ENCODE data around the gene ITPR1.

The ITPR1 gene

GRCh38 chr3:4849739-4850138 lies 356.6 kb downstream of the ITPR1 start:
- Mint-ChIP-seq H3K9me3 (no peaks in the 10 kb centered on the region), H3K27ac (peak overlapping the region; percentile 99), H3K36me3 (ENCODE audit: low read depth) (peaks cover 37% of the 10 kb centered on the region), H3K4me3 (peak overlapping the region; percentile 69), H3K27me3 (no peaks in the 10 kb centered on the region), H3K4me1 (ENCODE audit: low read depth) (peaks cover 96% of the 10 kb centered on the region)

GRCh38 chr3:4850211-4850927 lies 357.2 kb downstream of the ITPR1 start:
- Mint-ChIP-seq H3K9me3 (peaks cover 4% of the 10 kb centered on the region), H3K36me3 (ENCODE audit: low read depth) (peaks cover 38% of the 10 kb centered on the region), H3K4me1 (ENCODE audit: low read depth) (peaks cover 96% of the 10 kb centered on the region), H3K27me3 (no peaks in the 10 kb centered on the region), H3K27ac (peak overlapping the region; percentile 99), H3K4me3 (peak overlapping the region; percentile 69)

DNA sequence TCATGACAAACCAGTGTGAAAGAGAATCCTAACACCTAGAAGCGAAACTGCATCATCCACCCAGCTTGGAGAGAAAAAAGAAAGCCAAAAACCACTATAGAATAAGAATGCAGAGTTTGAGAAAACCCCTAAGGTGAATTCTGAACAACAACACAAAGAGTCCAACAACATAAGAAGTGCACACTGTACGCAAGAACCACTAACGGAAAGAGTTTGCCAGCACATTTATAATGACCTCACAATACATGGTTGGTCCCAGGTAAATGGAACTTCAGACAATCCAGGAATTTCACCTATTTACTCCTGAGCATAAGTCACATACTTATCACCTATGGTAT lies 357.7 kb downstream of the ITPR1 start:
- H3K36me3 Mint-ChIP-seq (ENCODE audit: low read depth), result peaks cover 42% of the 10 kb centered on the region
- peak overlapping the region; percentile 69 for H3K4me3 Mint-ChIP-seq
- peaks cover 96% of the 10 kb centered on the region for H3K4me1 Mint-ChIP-seq (ENCODE audit: low read depth)
- H3K9me3 Mint-ChIP-seq, result peaks cover 4% of the 10 kb centered on the region
- H3K27ac Mint-ChIP-seq, result peak overlapping the region; percentile 99
- no peaks in the 10 kb centered on the region for H3K27me3 Mint-ChIP-seq

DNA sequence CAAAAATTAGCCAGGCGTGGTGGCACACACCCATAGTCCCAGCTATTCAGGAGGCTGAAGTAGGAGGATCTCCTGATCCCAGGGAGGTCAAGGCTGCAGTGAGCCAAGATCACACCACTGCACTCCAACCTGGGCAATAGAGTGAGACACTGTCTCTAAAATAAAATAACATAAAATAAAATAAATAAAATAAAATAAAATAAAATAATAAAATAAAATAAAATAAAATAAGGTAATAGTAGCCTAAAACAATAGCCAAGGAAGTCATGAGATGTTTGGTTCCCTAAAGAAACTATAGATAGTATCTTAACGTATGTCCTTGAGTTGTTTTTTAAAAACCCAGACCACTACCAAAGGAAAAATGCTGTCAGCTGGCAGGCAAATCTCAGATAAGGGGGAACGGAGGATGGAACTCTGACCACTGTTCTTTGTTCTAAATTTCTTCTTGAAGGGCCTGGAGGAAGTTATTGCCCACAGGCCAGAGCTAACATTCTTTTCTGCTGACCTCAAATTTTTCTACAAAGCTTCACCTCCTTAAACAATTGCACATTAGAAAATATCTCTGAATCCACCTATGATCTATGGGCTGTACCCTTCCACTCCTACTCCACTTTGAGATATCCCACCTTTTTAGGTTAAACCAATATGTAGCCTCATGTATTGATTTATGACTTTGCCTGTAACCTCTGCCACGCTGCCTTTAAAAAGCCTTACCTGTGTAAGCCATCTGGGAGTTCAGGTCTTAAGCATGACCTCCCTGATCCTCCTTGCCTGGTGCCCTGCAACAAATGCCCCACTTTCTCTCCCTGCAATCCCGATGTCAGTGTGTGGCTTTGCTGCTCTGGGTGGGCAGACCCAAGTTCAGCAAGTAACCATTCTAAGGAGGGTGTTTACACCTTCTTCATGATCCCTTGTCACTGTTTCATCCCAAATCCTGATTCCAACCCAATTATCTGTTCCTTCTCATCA lies 359.9 kb downstream of the ITPR1 start:
- peak overlapping the region; percentile 37 for H3K4me3 Mint-ChIP-seq
- H3K36me3 Mint-ChIP-seq (ENCODE audit: low read depth), result peaks cover 32% of the 10 kb centered on the region
- H3K4me1 Mint-ChIP-seq (ENCODE audit: low read depth), result peaks cover 88% of the 10 kb centered on the region

GRCh38 chr3:4853749-4854140 lies 360.6 kb downstream of the ITPR1 start:
- Mint-ChIP-seq H3K9me3 (peaks cover 4% of the 10 kb centered on the region), H3K4me1 (ENCODE audit: low read depth) (peaks cover 82% of the 10 kb centered on the region), H3K27me3 (no peaks in the 10 kb centered on the region), H3K4me3 (peak overlapping the region; percentile 37), H3K36me3 (ENCODE audit: low read depth) (peaks cover 31% of the 10 kb centered on the region), H3K27ac (peak overlapping the region; percentile 90)

More for the DNA sequence above, 359.9 kb downstream of the ITPR1 start:
- Mint-ChIP-seq H3K27ac (peak overlapping the region; percentile 99), H3K9me3 (peaks cover 4% of the 10 kb centered on the region), H3K27me3 (no peaks in the 10 kb centered on the region)

- H3K4me1 Mint-ChIP-seq (ENCODE audit: low read depth), result peaks cover 62% of the 10 kb centered on the region
- no peak overlapping the region for H3K4me3 Mint-ChIP-seq
- H3K36me3 Mint-ChIP-seq (ENCODE audit: low read depth), result peaks cover 35% of the 10 kb centered on the region
- no peaks in the 10 kb centered on the region for H3K27me3 Mint-ChIP-seq
- H3K9me3 Mint-ChIP-seq, result peaks cover 8% of the 10 kb centered on the region
- peak overlapping the region; percentile 82 for H3K27ac Mint-ChIP-seq
Observed at GRCh38 chr3:4855676-4856075, 362.5 kb downstream of the ITPR1 start.

GRCh38 chr3:4856136-4856535 lies 363.0 kb downstream of the ITPR1 start:
- peak overlapping the region; percentile 82 for H3K27ac Mint-ChIP-seq
- H3K9me3 Mint-ChIP-seq, result peaks cover 10% of the 10 kb centered on the region
- peaks cover 36% of the 10 kb centered on the region for H3K36me3 Mint-ChIP-seq (ENCODE audit: low read depth)
- H3K27me3 Mint-ChIP-seq, result no peaks in the 10 kb centered on the region
- H3K4me1 Mint-ChIP-seq (ENCODE audit: low read depth), result peaks cover 58% of the 10 kb centered on the region
- no peak overlapping the region for H3K4me3 Mint-ChIP-seq

DNA sequence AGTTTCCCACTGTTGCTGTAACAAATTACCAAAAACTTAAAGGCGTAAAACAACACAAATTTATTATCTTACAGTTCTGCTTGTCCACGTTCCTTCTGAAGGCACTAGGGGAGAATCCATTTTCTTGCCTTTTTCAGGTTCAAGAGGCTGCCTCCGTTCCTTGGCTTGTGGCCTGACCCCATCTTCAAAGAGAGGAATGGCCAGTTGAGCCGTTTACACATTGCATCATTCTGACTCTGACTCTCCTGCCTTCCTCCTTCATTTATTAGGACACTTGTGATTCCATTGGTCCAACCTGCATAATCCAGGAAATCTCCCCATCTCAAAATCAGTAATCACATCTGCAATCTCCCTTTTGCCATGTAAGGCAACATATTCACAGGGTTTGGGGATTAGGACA lies 363.4 kb downstream of the ITPR1 start:
- no peaks in the 10 kb centered on the region for H3K27me3 Mint-ChIP-seq

GRCh38 chr3:4856986-4857385 lies 363.8 kb downstream of the ITPR1 start:
- peaks cover 12% of the 10 kb centered on the region for H3K9me3 Mint-ChIP-seq
- H3K4me1 Mint-ChIP-seq (ENCODE audit: low read depth), result peaks cover 49% of the 10 kb centered on the region
- no peak overlapping the region for H3K4me3 Mint-ChIP-seq
- H3K36me3 Mint-ChIP-seq (ENCODE audit: low read depth), result peaks cover 44% of the 10 kb centered on the region
- H3K27me3 Mint-ChIP-seq, result no peaks in the 10 kb centered on the region
- no peak overlapping the region for H3K27ac Mint-ChIP-seq

More for the DNA sequence above, 363.4 kb downstream of the ITPR1 start:
- Mint-ChIP-seq H3K4me1 (ENCODE audit: low read depth) (peaks cover 53% of the 10 kb centered on the region), H3K9me3 (peaks cover 12% of the 10 kb centered on the region), H3K36me3 (ENCODE audit: low read depth) (peaks cover 40% of the 10 kb centered on the region), H3K27ac (peak overlapping the region; percentile 9), H3K4me3 (no peak overlapping the region)

DNA sequence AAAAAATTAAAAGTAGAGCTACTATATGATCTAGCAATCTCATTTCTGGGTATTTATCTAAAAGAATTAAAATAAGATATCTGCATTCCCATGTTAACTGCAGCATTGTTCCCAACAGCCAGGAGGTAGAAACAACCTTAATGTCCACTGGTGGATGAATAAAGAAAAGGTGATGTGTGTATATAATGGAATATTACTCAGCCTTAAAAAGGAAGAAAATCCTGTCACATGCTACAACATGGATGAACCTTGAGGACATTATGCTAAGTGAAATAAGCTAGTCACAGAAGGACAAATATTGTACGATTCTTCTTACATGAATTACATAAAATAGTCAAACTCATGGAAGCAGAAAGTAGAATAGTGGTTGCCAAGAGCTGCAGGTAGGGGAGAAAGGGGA lies 366.6 kb downstream of the ITPR1 start:
- Mint-ChIP-seq H3K4me3 (no peak overlapping the region), H3K36me3 (ENCODE audit: low read depth) (peaks cover 63% of the 10 kb centered on the region), H3K4me1 (ENCODE audit: low read depth) (peaks cover 25% of the 10 kb centered on the region), H3K9me3 (peaks cover 25% of the 10 kb centered on the region), H3K27ac (no peak overlapping the region), H3K27me3 (no peaks in the 10 kb centered on the region)

DNA sequence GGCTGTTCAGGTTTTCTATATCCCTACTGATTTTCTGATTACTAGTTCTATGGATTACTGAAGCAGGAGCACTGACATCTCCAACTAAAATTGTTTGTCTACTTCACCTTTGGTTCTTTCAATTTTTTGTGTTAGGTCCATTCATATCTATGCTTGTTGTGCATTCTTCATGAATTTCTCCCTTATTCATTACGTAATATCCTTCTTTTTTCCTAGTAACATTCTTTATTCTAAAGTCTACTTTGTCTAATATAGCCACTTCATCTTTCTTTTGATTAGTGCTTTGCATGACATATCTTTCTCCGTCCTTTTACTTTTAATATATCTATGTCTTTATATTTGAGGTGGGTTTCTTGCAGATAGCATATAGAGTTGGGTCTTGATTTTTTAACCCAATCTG lies 369.8 kb downstream of the ITPR1 start:
- Mint-ChIP-seq H3K4me1 (ENCODE audit: low read depth) (peaks cover 20% of the 10 kb centered on the region), H3K27me3 (no peaks in the 10 kb centered on the region), H3K4me3 (no peak overlapping the region), H3K9me3 (peaks cover 21% of the 10 kb centered on the region), H3K27ac (no peak overlapping the region), H3K36me3 (ENCODE audit: low read depth) (peaks cover 43% of the 10 kb centered on the region)

GRCh38 chr3:4864503-4864902 lies 371.4 kb downstream of the ITPR1 start:
- peaks cover 21% of the 10 kb centered on the region for H3K9me3 Mint-ChIP-seq
- H3K4me1 Mint-ChIP-seq (ENCODE audit: low read depth), result peaks cover 32% of the 10 kb centered on the region
- no peak overlapping the region for H3K27ac Mint-ChIP-seq
- no peak overlapping the region for H3K4me3 Mint-ChIP-seq
- H3K36me3 Mint-ChIP-seq (ENCODE audit: low read depth), result peaks cover 37% of the 10 kb centered on the region
- no peaks in the 10 kb centered on the region for H3K27me3 Mint-ChIP-seq

GRCh38 chr3:4865714-4866113 lies 372.6 kb downstream of the ITPR1 start:
- peaks cover 31% of the 10 kb centered on the region for H3K36me3 Mint-ChIP-seq (ENCODE audit: low read depth)
- H3K4me1 Mint-ChIP-seq (ENCODE audit: low read depth), result peaks cover 41% of the 10 kb centered on the region
- H3K9me3 Mint-ChIP-seq, result peaks cover 17% of the 10 kb centered on the region
- H3K27me3 Mint-ChIP-seq, result no peaks in the 10 kb centered on the region
- H3K27ac Mint-ChIP-seq, result no peak overlapping the region
- H3K4me3 Mint-ChIP-seq, result no peak overlapping the region

- peak overlapping the region; percentile 92 for H3K27ac Mint-ChIP-seq
- peak overlapping the region; percentile 83 for H3K4me3 Mint-ChIP-seq
- peaks cover 41% of the 10 kb centered on the region for H3K4me1 Mint-ChIP-seq (ENCODE audit: low read depth)
- H3K9me3 Mint-ChIP-seq, result peaks cover 13% of the 10 kb centered on the region
- peaks cover 23% of the 10 kb centered on the region for H3K36me3 Mint-ChIP-seq (ENCODE audit: low read depth)
- no peaks in the 10 kb centered on the region for H3K27me3 Mint-ChIP-seq
Observed at GRCh38 chr3:4866866-4867265, 373.7 kb downstream of the ITPR1 start.

DNA sequence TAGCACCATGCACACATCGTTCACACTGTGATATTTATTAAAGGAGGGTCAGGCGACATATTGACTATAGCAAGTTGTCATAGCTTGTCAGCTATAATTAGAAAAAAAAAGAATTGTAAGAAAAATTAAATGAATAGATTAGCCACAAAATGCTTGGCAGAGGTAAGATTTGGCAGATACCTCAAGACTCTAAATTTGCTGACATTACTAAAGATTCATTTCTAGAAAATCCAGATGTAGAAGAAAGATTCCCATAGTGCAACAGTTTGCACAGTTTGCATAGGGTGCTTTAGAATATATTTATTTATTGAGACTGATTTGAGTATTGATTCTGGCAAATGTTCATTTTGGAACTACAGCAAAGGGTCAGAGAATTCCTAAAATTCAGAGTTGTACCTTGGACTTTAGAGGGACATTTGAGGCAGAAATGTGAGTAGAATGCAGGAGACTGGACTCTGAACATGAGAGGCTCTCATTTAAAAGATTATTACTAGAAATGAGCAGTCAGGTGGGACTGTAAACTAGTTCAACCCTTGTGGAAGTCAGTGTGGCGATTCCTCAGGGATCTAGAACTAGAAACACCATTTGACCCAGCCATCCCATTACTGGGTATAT lies 384.1 kb downstream of the ITPR1 start:
- H3K4me3 Mint-ChIP-seq, result no peak overlapping the region
- H3K27me3 Mint-ChIP-seq, result no peaks in the 10 kb centered on the region
- H3K4me1 Mint-ChIP-seq (ENCODE audit: low read depth), result peaks cover 20% of the 10 kb centered on the region
- no peaks in the 10 kb centered on the region for H3K36me3 Mint-ChIP-seq (ENCODE audit: low read depth)
- no peaks in the 10 kb centered on the region for H3K9me3 Mint-ChIP-seq
- H3K27ac Mint-ChIP-seq, result no peak overlapping the region
